ENCODE data around the gene HLA-A.

HLA-A gene

DNA sequence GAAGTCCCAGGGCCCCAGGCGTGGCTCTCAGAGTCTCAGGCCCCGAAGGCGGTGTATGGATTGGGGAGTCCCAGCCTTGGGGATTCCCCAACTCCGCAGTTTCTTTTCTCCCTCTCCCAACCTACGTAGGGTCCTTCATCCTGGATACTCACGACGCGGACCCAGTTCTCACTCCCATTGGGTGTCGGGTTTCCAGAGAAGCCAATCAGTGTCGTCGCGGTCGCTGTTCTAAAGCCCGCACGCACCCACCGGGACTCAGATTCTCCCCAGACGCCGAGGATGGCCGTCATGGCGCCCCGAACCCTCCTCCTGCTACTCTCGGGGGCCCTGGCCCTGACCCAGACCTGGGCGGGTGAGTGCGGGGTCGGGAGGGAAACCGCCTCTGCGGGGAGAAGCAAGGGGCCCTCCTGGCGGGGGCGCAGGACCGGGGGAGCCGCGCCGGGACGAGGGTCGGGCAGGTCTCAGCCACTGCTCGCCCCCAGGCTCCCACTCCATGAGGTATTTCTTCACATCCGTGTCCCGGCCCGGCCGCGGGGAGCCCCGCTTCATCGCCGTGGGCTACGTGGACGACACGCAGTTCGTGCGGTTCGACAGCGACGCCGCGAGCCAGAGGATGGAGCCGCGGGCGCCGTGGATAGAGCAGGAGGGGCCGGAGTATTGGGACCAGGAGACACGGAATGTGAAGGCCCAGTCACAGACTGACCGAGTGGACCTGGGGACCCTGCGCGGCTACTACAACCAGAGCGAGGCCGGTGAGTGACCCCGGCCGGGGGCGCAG lies at the start of gene HLA-A:
TSS of gene HLA-A (plus strand) at position 258 of the 778 bp plus-strand sequence. CDS start at position 280, 22 bp downstream.
- TF ChIP-seq, protein P1, sequence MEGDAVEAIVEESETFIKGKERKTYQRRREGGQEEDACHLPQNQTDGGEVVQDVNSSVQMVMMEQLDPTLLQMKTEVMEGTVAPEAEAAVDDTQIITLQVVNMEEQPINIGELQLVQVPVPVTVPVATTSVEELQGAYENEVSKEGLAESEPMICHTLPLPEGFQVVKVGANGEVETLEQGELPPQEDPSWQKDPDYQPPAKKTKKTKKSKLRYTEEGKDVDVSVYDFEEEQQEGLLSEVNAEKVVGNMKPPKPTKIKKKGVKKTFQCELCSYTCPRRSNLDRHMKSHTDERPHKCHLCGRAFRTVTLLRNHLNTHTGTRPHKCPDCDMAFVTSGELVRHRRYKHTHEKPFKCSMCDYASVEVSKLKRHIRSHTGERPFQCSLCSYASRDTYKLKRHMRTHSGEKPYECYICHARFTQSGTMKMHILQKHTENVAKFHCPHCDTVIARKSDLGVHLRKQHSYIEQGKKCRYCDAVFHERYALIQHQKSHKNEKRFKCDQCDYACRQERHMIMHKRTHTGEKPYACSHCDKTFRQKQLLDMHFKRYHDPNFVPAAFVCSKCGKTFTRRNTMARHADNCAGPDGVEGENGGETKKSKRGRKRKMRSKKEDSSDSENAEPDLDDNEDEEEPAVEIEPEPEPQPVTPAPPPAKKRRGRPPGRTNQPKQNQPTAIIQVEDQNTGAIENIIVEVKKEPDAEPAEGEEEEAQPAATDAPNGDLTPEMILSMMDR (IDR thresholded peaks at IDR 0.05; ENCODE audit: low read depth, low read length): no peak

DNA sequence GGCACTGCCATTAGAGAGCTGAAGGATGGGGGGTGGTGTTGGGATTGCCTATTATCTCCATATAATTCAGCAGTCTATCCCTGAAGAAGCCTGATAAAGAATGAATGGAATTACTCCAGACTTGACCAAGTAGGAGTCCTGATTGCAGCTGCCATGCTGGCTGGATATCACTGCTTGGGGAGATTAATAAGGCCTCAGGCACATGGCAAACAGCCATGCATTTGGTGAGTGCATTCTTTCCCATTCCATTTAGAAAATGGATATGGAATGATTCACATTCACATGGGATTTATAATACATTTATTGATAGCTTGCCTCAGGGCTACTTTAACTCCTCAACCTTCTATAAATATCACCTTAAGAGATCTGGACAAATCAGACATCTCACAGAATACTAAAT lies 49.6 kb upstream of the HLA-A start:
- TF ChIP-seq, protein P1 (IDR thresholded peaks at IDR 0.05; ENCODE audit: low read depth, low read length): no peak
- H3K4me3 ChIP-seq (replicated peaks in 1 of 2; ENCODE audit: low read depth in 2 of 2, low read length in 2 of 2): no peak overlapping the region
- no peak for DNase-seq (ENCODE audit: low read depth in 2 of 2)

More for the DNA sequence above, at the start of gene HLA-A:
- DNase-seq (ENCODE audit: low read depth in 2 of 2): peak; percentile 94 to 96
- H3K4me3 ChIP-seq (replicated peaks in 1 of 2; ENCODE audit: low read depth in 2 of 2, low read length in 2 of 2): peak within 1 kb of the TSS; percentile 75 to 77

DNA sequence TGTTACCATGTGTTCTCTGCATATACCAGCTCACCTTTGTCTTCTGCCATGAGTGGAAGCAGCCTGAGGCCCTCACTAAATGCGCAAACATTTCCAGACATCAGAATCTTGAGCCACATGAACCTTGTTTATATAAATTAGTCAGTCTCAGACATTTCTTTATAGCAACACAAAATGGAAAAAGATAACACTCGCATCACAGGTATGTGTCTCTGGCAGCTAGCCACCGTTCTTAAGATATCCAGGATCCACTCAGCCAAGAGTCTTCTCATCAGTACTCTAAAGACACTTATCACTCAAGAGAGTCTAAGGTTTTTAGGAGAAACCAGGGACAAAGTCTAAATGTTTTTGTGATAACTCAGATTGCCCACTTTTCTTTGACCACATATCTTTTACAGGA lies 43.1 kb upstream of the HLA-A start:
- TF ChIP-seq, protein P1 (IDR thresholded peaks at IDR 0.05; ENCODE audit: low read depth, low read length): no peak
- H3K4me3 ChIP-seq (replicated peaks in 1 of 2; ENCODE audit: low read depth in 2 of 2, low read length in 2 of 2): no peak overlapping the region
- DNase-seq (ENCODE audit: low read depth in 2 of 2): no peak

DNA sequence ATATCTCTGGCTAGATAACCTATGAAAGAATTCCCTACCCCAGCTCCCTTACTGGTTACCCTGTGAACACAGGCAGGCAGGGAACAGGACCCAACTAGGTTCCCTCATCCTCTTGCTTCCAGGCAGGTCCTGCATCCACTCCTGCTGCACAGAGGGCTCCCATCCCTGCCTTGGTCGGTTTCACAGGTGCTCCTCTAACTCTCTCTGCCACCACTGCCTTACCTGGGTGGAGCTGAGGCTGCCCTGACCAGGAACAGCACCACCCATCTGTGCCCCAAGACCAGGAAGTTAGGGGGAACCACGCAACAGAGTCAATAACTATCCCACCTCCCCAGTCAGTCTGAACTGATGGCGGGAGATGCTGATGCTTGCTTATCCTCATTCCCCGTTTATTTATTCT lies 37.0 kb upstream of the HLA-A start:
- H3K4me3 ChIP-seq (replicated peaks in 1 of 2; ENCODE audit: low read depth in 2 of 2, low read length in 2 of 2): no peak overlapping the region
- TF ChIP-seq, protein P1 (IDR thresholded peaks at IDR 0.05; ENCODE audit: low read depth, low read length): no peak
- DNase-seq (ENCODE audit: low read depth in 2 of 2): no peak

DNA sequence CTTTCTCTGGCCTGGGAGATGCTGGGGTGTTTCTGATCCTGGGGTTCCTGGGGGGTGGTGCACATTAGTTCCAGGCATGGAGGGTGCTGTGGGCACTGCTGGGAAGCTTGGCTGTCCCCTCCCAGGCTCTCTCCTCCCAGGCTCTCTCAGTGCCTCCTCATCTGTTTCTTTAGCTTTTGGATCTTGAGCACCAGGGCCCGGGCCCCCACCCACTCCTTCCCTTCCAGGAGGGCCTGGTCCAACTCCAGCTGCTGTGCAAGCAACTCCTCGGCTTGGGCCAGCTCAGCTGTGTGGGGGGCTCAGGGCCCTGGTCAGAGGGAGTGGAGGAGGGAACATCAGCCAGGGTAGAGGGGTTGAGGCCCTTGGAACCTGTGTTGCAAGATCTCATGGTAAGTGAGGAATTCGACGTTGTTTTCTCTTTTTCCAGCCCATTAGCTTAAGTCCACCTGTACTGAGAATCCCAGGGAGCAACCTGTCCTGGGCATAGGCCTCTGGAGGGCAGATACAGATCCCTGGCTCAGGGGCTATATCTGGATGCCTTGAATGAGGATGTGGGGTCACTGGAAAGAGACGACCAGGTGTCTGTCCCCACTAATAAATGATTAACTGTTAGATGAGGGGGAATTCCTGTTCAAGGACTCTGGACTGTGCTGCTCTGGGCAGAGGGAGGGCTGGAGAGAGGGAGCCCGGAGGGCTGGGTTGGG lies 34.5 kb upstream of the HLA-A start:
- no peak overlapping the region for H3K4me3 ChIP-seq (replicated peaks in 1 of 2; ENCODE audit: low read depth in 2 of 2, low read length in 2 of 2)
- TF ChIP-seq, protein P1 (IDR thresholded peaks at IDR 0.05; ENCODE audit: low read depth, low read length): no peak

DNA sequence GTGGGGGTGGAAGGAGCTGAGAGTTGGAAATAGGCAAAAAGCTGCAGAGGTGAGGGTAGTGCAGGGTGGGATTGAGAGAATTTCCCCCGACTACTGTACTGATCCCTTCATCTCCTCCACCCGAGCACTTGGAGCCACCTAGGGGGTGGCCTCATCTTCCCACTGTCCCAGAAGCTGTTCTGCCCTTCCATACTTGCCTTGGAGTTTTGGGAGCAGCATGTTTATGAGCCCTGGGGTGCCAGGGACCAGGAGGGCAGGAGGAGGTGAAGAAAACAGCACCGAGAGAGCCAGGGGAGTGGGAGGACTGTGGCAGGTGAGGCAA lies 34.0 kb upstream of the HLA-A start:
- TF ChIP-seq, protein P1 (IDR thresholded peaks at IDR 0.05; ENCODE audit: low read depth, low read length): no peak
- DNase-seq (ENCODE audit: low read depth in 2 of 2): no peak
- H3K4me3 ChIP-seq (replicated peaks in 1 of 2; ENCODE audit: low read depth in 2 of 2, low read length in 2 of 2): no peak overlapping the region

More for the DNA sequence above, 34.5 kb upstream of the HLA-A start:
- DNase-seq (ENCODE audit: low read depth in 2 of 2): no peak
